ENCODE measurements around the gene CHDH. TPM values are rescaled to one million over a fixed set of nuclear protein-coding genes. Genes with fewer than 3 reads are reported as not detected.

CHDH gene
- total and polyA plus RNA-seq, 2 experiments from 2014 or later = 2.3 to 6.6 TPM

- DNase-seq (ENCODE audit: low spot score) = no peak
- H3K27me3 Mint-ChIP-seq (ENCODE audit: insufficient read depth, low read depth, poor library complexity) = peaks cover 2% of the 10 kb centered on the region
Measured at GRCh38 chr3:53819163-53819868, 26.9 kb downstream of the CHDH start.

More at GRCh38 chr3:53819163-53819868, 26.9 kb downstream of the CHDH start:
- Mint-ChIP-seq H3K4me1 (peaks cover 5% of the 10 kb centered on the region), H3K27ac (no peak overlapping the region), H3K36me3 (ENCODE audit: low read depth) (peaks cover 12% of the 10 kb centered on the region; the same call in 1 of the 3 replicates), H3K9me3 (no peaks in the 10 kb centered on the region), H3K4me3 (no peak overlapping the region)
- H2AFZ ChIP-seq = no peak overlapping the region
- ATAC-seq = no peak
- no peaks in the 10 kb centered on the region for H3K9me2 ChIP-seq (ENCODE audit: insufficient read depth)
- H3K4me3 ChIP-seq = no peak overlapping the region
- H3K36me3 ChIP-seq (ENCODE audit: insufficient read depth) = no peaks in the 10 kb centered on the region; the same call in 1 of the 2 replicates
- no peak overlapping the region for H3K27ac ChIP-seq (ENCODE audit: low read depth)
- H3F3A ChIP-seq (replicated peaks; ENCODE audit: low read depth) = no peaks in the 10 kb centered on the region
- H3K4me2 ChIP-seq = no peak overlapping the region
- no peaks in the 10 kb centered on the region for H3K4me1 ChIP-seq (ENCODE audit: insufficient read depth)
- TF ChIP-seq EZH2 (IDR thresholded peaks at IDR 0.05; ENCODE audit: low read depth, unreplicated experiment) = no peak
- TF ChIP-seq, protein P1, sequence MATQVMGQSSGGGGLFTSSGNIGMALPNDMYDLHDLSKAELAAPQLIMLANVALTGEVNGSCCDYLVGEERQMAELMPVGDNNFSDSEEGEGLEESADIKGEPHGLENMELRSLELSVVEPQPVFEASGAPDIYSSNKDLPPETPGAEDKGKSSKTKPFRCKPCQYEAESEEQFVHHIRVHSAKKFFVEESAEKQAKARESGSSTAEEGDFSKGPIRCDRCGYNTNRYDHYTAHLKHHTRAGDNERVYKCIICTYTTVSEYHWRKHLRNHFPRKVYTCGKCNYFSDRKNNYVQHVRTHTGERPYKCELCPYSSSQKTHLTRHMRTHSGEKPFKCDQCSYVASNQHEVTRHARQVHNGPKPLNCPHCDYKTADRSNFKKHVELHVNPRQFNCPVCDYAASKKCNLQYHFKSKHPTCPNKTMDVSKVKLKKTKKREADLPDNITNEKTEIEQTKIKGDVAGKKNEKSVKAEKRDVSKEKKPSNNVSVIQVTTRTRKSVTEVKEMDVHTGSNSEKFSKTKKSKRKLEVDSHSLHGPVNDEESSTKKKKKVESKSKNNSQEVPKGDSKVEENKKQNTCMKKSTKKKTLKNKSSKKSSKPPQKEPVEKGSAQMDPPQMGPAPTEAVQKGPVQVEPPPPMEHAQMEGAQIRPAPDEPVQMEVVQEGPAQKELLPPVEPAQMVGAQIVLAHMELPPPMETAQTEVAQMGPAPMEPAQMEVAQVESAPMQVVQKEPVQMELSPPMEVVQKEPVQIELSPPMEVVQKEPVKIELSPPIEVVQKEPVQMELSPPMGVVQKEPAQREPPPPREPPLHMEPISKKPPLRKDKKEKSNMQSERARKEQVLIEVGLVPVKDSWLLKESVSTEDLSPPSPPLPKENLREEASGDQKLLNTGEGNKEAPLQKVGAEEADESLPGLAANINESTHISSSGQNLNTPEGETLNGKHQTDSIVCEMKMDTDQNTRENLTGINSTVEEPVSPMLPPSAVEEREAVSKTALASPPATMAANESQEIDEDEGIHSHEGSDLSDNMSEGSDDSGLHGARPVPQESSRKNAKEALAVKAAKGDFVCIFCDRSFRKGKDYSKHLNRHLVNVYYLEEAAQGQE (IDR thresholded peaks at IDR 0.05; ENCODE audit: unreplicated experiment) = no peak
- no peak for TF ChIP-seq ZNF462 (CRISPR knock-in tag; IDR thresholded peaks at IDR 0.05)
- TF ChIP-seq CREB1 (CRISPR knock-in tag; IDR thresholded peaks at IDR 0.05; ENCODE audit: low read depth) = no peak
- TF ChIP-seq ZNF114 (CRISPR knock-in tag; IDR thresholded peaks at IDR 0.05) = no peak
- TF ChIP-seq ZNF331 (CRISPR knock-in tag; IDR thresholded peaks at IDR 0.05; ENCODE audit: low read depth) = no peak
- TF ChIP-seq, protein P2, sequence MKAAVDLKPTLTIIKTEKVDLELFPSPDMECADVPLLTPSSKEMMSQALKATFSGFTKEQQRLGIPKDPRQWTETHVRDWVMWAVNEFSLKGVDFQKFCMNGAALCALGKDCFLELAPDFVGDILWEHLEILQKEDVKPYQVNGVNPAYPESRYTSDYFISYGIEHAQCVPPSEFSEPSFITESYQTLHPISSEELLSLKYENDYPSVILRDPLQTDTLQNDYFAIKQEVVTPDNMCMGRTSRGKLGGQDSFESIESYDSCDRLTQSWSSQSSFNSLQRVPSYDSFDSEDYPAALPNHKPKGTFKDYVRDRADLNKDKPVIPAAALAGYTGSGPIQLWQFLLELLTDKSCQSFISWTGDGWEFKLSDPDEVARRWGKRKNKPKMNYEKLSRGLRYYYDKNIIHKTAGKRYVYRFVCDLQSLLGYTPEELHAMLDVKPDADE (IDR thresholded peaks at IDR 0.05) = no peak
- no peak for TF ChIP-seq STAT1 (IDR thresholded peaks at IDR 0.05; ENCODE audit: unreplicated experiment)
- no peak for TF ChIP-seq EZH2phosphoT487 (IDR thresholded peaks at IDR 0.05; ENCODE audit: unreplicated experiment)
- no peak for TF ChIP-seq CTCF (conservative IDR thresholded peaks at IDR 0.05; ENCODE audit: low read depth in 2 of 2)
- no peak for TF ChIP-seq NANOG (IDR thresholded peaks at IDR 0.05; ENCODE audit: borderline replicate concordance)
- H3K79me2 ChIP-seq (replicated peaks; ENCODE audit: insufficient read depth) = no peaks in the 10 kb centered on the region
- H3K27me3 ChIP-seq (ENCODE audit: insufficient read depth) = no peaks in the 10 kb centered on the region
- no peaks in the 10 kb centered on the region for H4K20me1 ChIP-seq (replicated peaks; ENCODE audit: insufficient read depth)
